Measurements from ENCODE around the gene ITGB3BP. TPM values are rescaled to one million over a fixed set of nuclear protein-coding genes. Genes with fewer than 3 reads are reported as not detected.

The ITGB3BP gene
- total and polyA plus RNA-seq, 10 donors = 17.5 to 31.4 (median 22.0) TPM

- Histone ChIP-seq H3K9me3 (no peaks in the 10 kb centered on the region), H3K4me1 (peaks cover 13 to 31% (median 29%) of the 10 kb centered on the region in 6 donors), H3K27ac (peak overlapping the region in 7 of 8 donors; percentile 90 to 96 (median 94)), H3K4me3 (peak overlapping the region; percentile 52 to 85 (median 66)), H3K27me3 (replicated peaks in 1 of 7) (no peaks in the 10 kb centered on the region), H3K36me3 (peaks cover 0 to 26% (median 0%) of the 10 kb centered on the region in 6 donors)
- no peak for DNase-seq
- intact Hi-C loops (cut with DNase I; ENCODE audit: low total_unique reads) = no loop called here
- TF ChIP-seq CTCF (IDR thresholded peaks at IDR 0.05 in 8 of 11, conservative IDR thresholded peaks at IDR 0.05 in 3 of 11) (no peak), POLR2AphosphoS5 (IDR thresholded peaks at IDR 0.05) (no peak), POLR2A (IDR thresholded peaks at IDR 0.05) (no peak)
- 51 to 70% (median 63%) methylated on average over 3 of the region's 3 CpGs for WGBS, 5 donors
Measured at GRCh38 chr1:63524201-63524600, 1.2 kb upstream of the ITGB3BP start.

GRCh38 chr1:63523738-63524137 lies 713 bp upstream of the ITGB3BP start:
- Histone ChIP-seq H3K4me3 (peak overlapping the region; percentile 52 to 85 (median 66)), H3K27me3 (replicated peaks in 1 of 7) (no peaks in the 10 kb centered on the region), H3K4me1 (peaks cover 13 to 31% (median 29%) of the 10 kb centered on the region in 6 donors), H3K27ac (peak overlapping the region; percentile 84 to 96 (median 94)), H3K9me3 (no peaks in the 10 kb centered on the region), H3K36me3 (peaks cover 0 to 21% (median 0%) of the 10 kb centered on the region in 6 donors)
- WGBS, 5 donors = 1 to 4% (median 2%) methylated on average over 11 of the region's 11 CpGs
- no peak for DNase-seq
- TF ChIP-seq POLR2AphosphoS5 (IDR thresholded peaks at IDR 0.05) = no peak
- intact Hi-C loops (cut with DNase I; ENCODE audit: low total_unique reads) = no loop called here

GRCh38 chr1:63516629-63517028 lies 6.4 kb downstream of the ITGB3BP start:
- no peak overlapping the region for H3K27ac ChIP-seq
- TF ChIP-seq POLR2AphosphoS5 (IDR thresholded peaks at IDR 0.05) = no peak
- TF ChIP-seq POLR2A (IDR thresholded peaks at IDR 0.05) = no peak
- no peak for TF ChIP-seq CTCF (IDR thresholded peaks at IDR 0.05 in 8 of 11, conservative IDR thresholded peaks at IDR 0.05 in 3 of 11)
- WGBS, 5 donors = 48 to 79% (median 58%) methylated on average over 2 of the region's 2 CpGs
- peaks cover 0 to 4% (median 0%) of the 10 kb centered on the region in 8 donors for H3K9me3 ChIP-seq
- intact Hi-C loops (cut with DNase I; ENCODE audit: low total_unique reads) = no loop called here
- H3K27me3 ChIP-seq (replicated peaks in 1 of 7) = no peaks in the 10 kb centered on the region
- H3K36me3 ChIP-seq = no peaks in the 10 kb centered on the region
- DNase-seq = no peak
- no peak overlapping the region for H3K4me3 ChIP-seq
- peaks cover 0 to 8% (median 2%) of the 10 kb centered on the region in 6 donors for H3K4me1 ChIP-seq

DNA sequence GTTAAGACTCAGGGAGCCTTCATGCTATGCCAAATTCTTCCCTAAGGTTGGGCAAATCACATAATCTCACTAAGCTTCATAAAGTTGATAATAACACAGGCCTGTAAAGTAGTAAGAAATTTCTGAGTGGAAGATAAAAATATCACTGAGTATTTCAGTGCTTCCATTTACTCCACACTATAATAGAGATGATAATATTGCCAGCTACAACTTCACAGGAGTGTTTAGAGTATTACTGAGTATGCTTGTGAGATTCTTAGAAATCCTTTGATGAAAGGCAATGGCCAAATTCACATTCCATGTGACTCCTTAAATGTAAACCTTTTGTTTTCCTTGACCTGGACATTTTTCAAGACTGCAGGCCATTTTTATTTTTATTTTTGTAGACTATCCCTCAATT lies 10.4 kb downstream of the ITGB3BP start:
- H3K4me3 ChIP-seq = no peak overlapping the region
- peaks cover 0 to 4% (median 0%) of the 10 kb centered on the region in 8 donors for H3K9me3 ChIP-seq
- no peak overlapping the region for H3K27ac ChIP-seq
- DNase-seq = no peak
- TF ChIP-seq POLR2A (IDR thresholded peaks at IDR 0.05) (no peak), CTCF (IDR thresholded peaks at IDR 0.05 in 8 of 11, conservative IDR thresholded peaks at IDR 0.05 in 3 of 11) (no peak), POLR2AphosphoS5 (IDR thresholded peaks at IDR 0.05) (no peak)
- H3K4me1 ChIP-seq = peaks cover 0 to 6% (median 0%) of the 10 kb centered on the region in 6 donors
- peaks cover 0 to 22% (median 5%) of the 10 kb centered on the region in 6 donors for H3K36me3 ChIP-seq
- H3K27me3 ChIP-seq (replicated peaks in 1 of 7) = no peaks in the 10 kb centered on the region
- intact Hi-C loops (cut with DNase I; ENCODE audit: low total_unique reads) = no loop called here

- intact Hi-C loops (cut with DNase I; ENCODE audit: low total_unique reads) = no loop called here
- Histone ChIP-seq H3K4me1 (no peaks in the 10 kb centered on the region), H3K36me3 (peaks cover 0 to 40% (median 10%) of the 10 kb centered on the region in 6 donors), H3K4me3 (no peak overlapping the region), H3K9me3 (peaks cover 0 to 4% (median 0%) of the 10 kb centered on the region in 8 donors), H3K27me3 (replicated peaks in 1 of 7) (no peaks in the 10 kb centered on the region), H3K27ac (no peak overlapping the region)
- WGBS, 5 donors = 84 to 89% (median 87%) methylated on average over 10 of the region's 10 CpGs
- TF ChIP-seq POLR2A (IDR thresholded peaks at IDR 0.05) (no peak), POLR2AphosphoS5 (IDR thresholded peaks at IDR 0.05) (no peak), CTCF (IDR thresholded peaks at IDR 0.05 in 8 of 11, conservative IDR thresholded peaks at IDR 0.05 in 3 of 11) (no peak)
- no peak for DNase-seq
Measured at GRCh38 chr1:63509718-63510117, 13.3 kb downstream of the ITGB3BP start.

All from spleen (tissue), 11 donors.